HCT116 (cell line): ENCODE measurements around the gene ARF5. TPM values are rescaled to one million over a fixed set of nuclear protein-coding genes. Genes with fewer than 3 reads are reported as not detected.

Source experiments
- ATAC-seq: fragments of 200-7000 bp; cut with Tn5 transposase; 2 replicates; pipeline ENCODE4 v1.9.1; 2020; ENCODE audit warnings: mild to moderate bottlenecking, moderate library complexity
- BruUV-seq: library from RNA; stranded (reverse); fragments of 400-500 nt; replicated peaks from 2 replicates; lab custom pipeline; 2021; lab: Mats Ljungman, UMichigan
- CTCF ChIA-PET: fragments of 300-600 bp; sonication (Branson Sonifier 250); formaldehyde crosslinking; loops from one replicate; lab custom pipeline; 2021; ENCODE audit warnings: antibody characterized with exemption; lab: Charles Lee
- POLR2A ChIA-PET: fragments of 300-600, 350-600 bp; sonication (Branson Sonifier 250); formaldehyde crosslinking; loops from one replicate; lab custom pipeline; 2021; ENCODE audit warnings: antibody characterized with exemption; lab: Charles Lee
- RAD21 ChIA-PET, 2 experiments: fragments of 300-600 bp; sonication (Branson Sonifier 250); formaldehyde crosslinking; loops; one replicate each; lab custom pipeline; 2023; ENCODE audit warnings: low total read pairs in 2 of 2; ENCODE audit not compliant: uncharacterized antibody in 2 of 2, unreplicated experiment in 2 of 2, low non-redundant PET in 1 of 2; lab: Charles Lee
- DNase-seq: peaks from one replicate; pipeline ENCODE4 v3.0.0-alpha.2; 2010; ENCODE audit warnings: low read depth, low spot score
- H2AFZ ChIP-seq: fragments of 200-600 bp; shearing (Covaris generic), sonication (generic); 2 replicates; pipeline ENCODE4 v1.6.1; 2017; ENCODE audit warnings: low read depth, mixed run types, mixed read lengths, antibody characterized with exemption, low read length; ENCODE audit not compliant: poor library complexity, severe bottlenecking
- H3K27ac ChIP-seq: 2 replicates; pipeline ENCODE4 v1.5.1; 2012; ENCODE audit warnings: low read depth, low read length
- H3K27me3 ChIP-seq: fragments of 200-600 bp; sonication (generic); 2 replicates; pipeline ENCODE4 v1.6.1; 2016; ENCODE audit warnings: mixed run types, low read length, mixed read lengths; ENCODE audit not compliant: insufficient read depth
- H3K36me3 ChIP-seq, 2 experiments: fragments of 200-500 bp in 1 of 2; fragments of 200-600 bp in 1 of 2; sonication (Bioruptor generic) in 1 of 2; sonication (generic) in 1 of 2; 2 replicates each; pipeline versions ENCODE4 v1.5.1 to v1.6.1; 2014 to 2016; ENCODE audit warnings: low read length in 2 of 2, inconsistent platforms in 1 of 2, mixed read lengths in 1 of 2, mixed run types in 1 of 2; ENCODE audit not compliant: insufficient read depth in 2 of 2, control insufficient read depth in 1 of 2
- H3K4me1 ChIP-seq, 2 experiments: fragments of 200-600 bp in 1 of 2; sonication (generic) in 1 of 2; 2 replicates each; pipeline versions ENCODE4 v1.5.1 to v1.6.1; 2012 to 2017; ENCODE audit warnings: low read length in 2 of 2, inconsistent platforms in 1 of 2, mild to moderate bottlenecking in 1 of 2, mixed read lengths in 1 of 2, mixed run types in 1 of 2, moderate library complexity in 1 of 2; ENCODE audit not compliant: insufficient read depth in 2 of 2, control insufficient read depth in 1 of 2
- H3K4me2 ChIP-seq: fragments of 200-600 bp; sonication (generic); 2 replicates; pipeline ENCODE4 v1.6.1; 2017; ENCODE audit warnings: mixed run types, low read length, mixed read lengths
- H3K4me3 ChIP-seq, 2 experiments: fragments of 200-600 bp in 1 of 2; sonication (generic) in 1 of 2; replicated peaks in 1 of 2; 2 replicates each; pipeline ENCODE4 v1.5.1; 2011 to 2016; ENCODE audit warnings: low read length in 2 of 2, control low read depth in 1 of 2, low read depth in 1 of 2, mild to moderate bottlenecking in 1 of 2, mixed read lengths in 1 of 2, mixed run types in 1 of 2
- H3K79me2 ChIP-seq: fragments of 200-600 bp; sonication (generic); 2 replicates; pipeline ENCODE4 v1.6.1; 2017; ENCODE audit warnings: mild to moderate bottlenecking, mixed run types, low read length, moderate library complexity, mixed read lengths; ENCODE audit not compliant: insufficient read depth
- H3K9ac ChIP-seq: fragments of 200-600 bp; sonication (generic); 2 replicates; pipeline ENCODE4 v1.6.1; 2016; ENCODE audit warnings: low read length, mixed read lengths
- H3K9me2 ChIP-seq: fragments of 200-600 bp; sonication (generic), shearing (Covaris generic); 2 replicates; pipeline ENCODE4 v1.6.1; 2017; ENCODE audit warnings: mixed run types, mild to moderate bottlenecking, moderate library complexity; ENCODE audit not compliant: insufficient read depth
- H3K9me3 ChIP-seq, 2 experiments: fragments of 200-500 bp in 1 of 2; fragments of 200-600 bp in 1 of 2; sonication (Bioruptor generic) in 1 of 2; sonication (generic) in 1 of 2; 2 replicates each; pipeline ENCODE4 v1.6.1; 2014 to 2017; ENCODE audit warnings: low read length in 2 of 2, mixed read lengths in 2 of 2, inconsistent platforms in 1 of 2, low read depth in 1 of 2, mild to moderate bottlenecking in 1 of 2, mixed run types in 1 of 2, moderate library complexity in 1 of 2; ENCODE audit not compliant: control insufficient read depth in 1 of 2, insufficient read depth in 1 of 2
- H4K20me1 ChIP-seq: fragments of 200-600 bp; sonication (generic), shearing (Covaris generic); 2 replicates; pipeline ENCODE4 v1.6.1; 2017; ENCODE audit warnings: mixed run types, mild to moderate bottlenecking, moderate library complexity; ENCODE audit not compliant: insufficient read depth
- CTCF ChIP-seq, 3 experiments: fragments of 200-600 bp in 1 of 3; sonication (generic) in 1 of 3; IDR thresholded peaks in 2 of 3; conservative IDR thresholded peaks in 1 of 3; 2 replicates each; pipeline ENCODE4 v1.5.1; 2012 to 2017; ENCODE audit warnings: low read depth in 2 of 3, low read length in 2 of 3, antibody characterized with exemption in 1 of 3, borderline replicate concordance in 1 of 3, control low read depth in 1 of 3, mild to moderate bottlenecking in 1 of 3, mixed read lengths in 1 of 3, mixed run types in 1 of 3, moderate library complexity in 1 of 3; ENCODE audit not compliant: insufficient read depth in 1 of 3
- EGR1 ChIP-seq: IDR thresholded peaks from 2 replicates; pipeline ENCODE4 v1.6.1; 2012; ENCODE audit warnings: low read depth
- ELF1 ChIP-seq: IDR thresholded peaks from 2 replicates; pipeline ENCODE4 v1.6.1; 2012; ENCODE audit warnings: low read depth, borderline replicate concordance
- EZH2 ChIP-seq: fragments of 200-600 bp; sonication (generic); IDR thresholded peaks from 2 replicates; pipeline ENCODE4 v1.6.1; 2017; ENCODE audit warnings: antibody characterized with exemption, mixed run types
- EZH2phosphoT487 ChIP-seq: fragments of 200-600 bp; IDR thresholded peaks from 2 replicates; pipeline ENCODE4 v1.6.1; 2018; ENCODE audit warnings: antibody characterized with exemption, borderline replicate concordance
- FOSL1 ChIP-seq: IDR thresholded peaks from 2 replicates; pipeline ENCODE4 v1.6.1; 2012; ENCODE audit warnings: low read depth
- POLR2AphosphoS5 ChIP-seq: IDR thresholded peaks from 2 replicates; pipeline ENCODE4 v1.6.1; 2011; ENCODE audit warnings: mild to moderate bottlenecking, low read depth, low read length, moderate library complexity
- RAD21 ChIP-seq: IDR thresholded peaks from 2 replicates; pipeline ENCODE4 v1.6.1; 2012; ENCODE audit warnings: low read depth, mild to moderate bottlenecking
- REST ChIP-seq: IDR thresholded peaks from 2 replicates; pipeline ENCODE4 v1.6.1; 2012; ENCODE audit warnings: low read depth
- SIN3A ChIP-seq: IDR thresholded peaks from 2 replicates; pipeline ENCODE4 v1.6.1; 2012; ENCODE audit warnings: low read depth
- SRF ChIP-seq: IDR thresholded peaks from 2 replicates; pipeline ENCODE4 v1.6.1; 2012; ENCODE audit warnings: low read depth
- TCF7L2 ChIP-seq: IDR thresholded peaks from 2 replicates; pipeline ENCODE4 v1.7.0; 2011; ENCODE audit warnings: borderline replicate concordance, inconsistent platforms; ENCODE audit not compliant: insufficient read depth, insufficient read length; ENCODE audit errors: extremely low read depth
- ZFX ChIP-seq: fragments of 450-650 bp; IDR thresholded peaks from 2 replicates; pipeline ENCODE4 v1.6.1; 2017
- ZNF274 ChIP-seq: fragments of 200-500 bp; sonication (Bioruptor generic); IDR thresholded peaks from 2 replicates; pipeline ENCODE4 v1.6.1; 2014; ENCODE audit warnings: mild to moderate bottlenecking, low read depth, low read length, inconsistent platforms
- intact Hi-C: fragments of 100-400 bp; cut with micrococcal nuclease; formaldehyde crosslinking; loops from 2 replicates; pipeline ENCODE4 v1.10.0; 2022
- total RNA-seq: library from RNA; stranded (reverse); gene quantifications from one replicate; pipeline ENCODE4 v1.2.1, GENCODE V29; 2021; ENCODE audit not compliant: unreplicated experiment

Gene ARF5
- total RNA-seq, 1 experiment from 2014 or later = 204 TPM

- H3K9ac ChIP-seq = no peak overlapping the region
- no peaks in the 10 kb centered on the region for H4K20me1 ChIP-seq
- TF ChIP-seq POLR2AphosphoS5 (no peak), SRF (no peak), TCF7L2 (no peak), FOSL1 (no peak), ELF1 (no peak), CTCF (IDR thresholded peaks at IDR 0.05 in 2 of 3, conservative IDR thresholded peaks at IDR 0.05 in 1 of 3; ENCODE audit: borderline replicate concordance in 1 of 3, insufficient read depth in 1 of 3, low read depth in 2 of 3, low read length in 2 of 3) (no peak), ZFX (no peak), EZH2 (no peak), SIN3A (no peak), REST (no peak), EZH2phosphoT487 (no peak), RAD21 (no peak), ZNF274 (no peak), EGR1 (no peak)
- H3K9me3 ChIP-seq = no peaks in the 10 kb centered on the region
- ChIA-PET POLR2A (no interaction called here), CTCF (interaction anchor here (1.0 kb wide), 1 partner anchor 14 kb away, joined by 3 read pairs; no protein-coding TSS in a partner anchor), RAD21 (no interaction called here)
- no peaks in the 10 kb centered on the region for H3K9me2 ChIP-seq
- no peaks in the 10 kb centered on the region for H3K36me3 ChIP-seq
- peaks cover 31% of the 10 kb centered on the region for H3K27me3 ChIP-seq
- no TSS peak for BruUV-seq
- DNase-seq (no peak), ATAC-seq (no peak)
- no peaks in the 10 kb centered on the region for H3K79me2 ChIP-seq
- H2AFZ ChIP-seq = no peak overlapping the region
- H3K4me1 ChIP-seq = peaks cover 2 to 9% of the 10 kb centered on the region in 2 experiments; a peak in 2 of 4 replicates
- intact Hi-C loops = no loop called here
- H3K4me2 ChIP-seq = no peak overlapping the region
- no peak overlapping the region for H3K4me3 ChIP-seq
- H3K27ac ChIP-seq = no peak overlapping the region
Measured at GRCh38 chr7:127625331-127625730, 37.1 kb downstream of the ARF5 start.
